GM18502 (cell line): ENCODE data around the gene MYEOV.

Experiments used
- ATAC-seq: cut with Tn5 transposase; IDR thresholded peaks from one replicate; pipeline ENCODE4 v1.9.1; 2021; ENCODE audit warnings: mild to moderate bottlenecking; ENCODE audit not compliant: unreplicated experiment, poor library complexity

MYEOV gene

DNA sequence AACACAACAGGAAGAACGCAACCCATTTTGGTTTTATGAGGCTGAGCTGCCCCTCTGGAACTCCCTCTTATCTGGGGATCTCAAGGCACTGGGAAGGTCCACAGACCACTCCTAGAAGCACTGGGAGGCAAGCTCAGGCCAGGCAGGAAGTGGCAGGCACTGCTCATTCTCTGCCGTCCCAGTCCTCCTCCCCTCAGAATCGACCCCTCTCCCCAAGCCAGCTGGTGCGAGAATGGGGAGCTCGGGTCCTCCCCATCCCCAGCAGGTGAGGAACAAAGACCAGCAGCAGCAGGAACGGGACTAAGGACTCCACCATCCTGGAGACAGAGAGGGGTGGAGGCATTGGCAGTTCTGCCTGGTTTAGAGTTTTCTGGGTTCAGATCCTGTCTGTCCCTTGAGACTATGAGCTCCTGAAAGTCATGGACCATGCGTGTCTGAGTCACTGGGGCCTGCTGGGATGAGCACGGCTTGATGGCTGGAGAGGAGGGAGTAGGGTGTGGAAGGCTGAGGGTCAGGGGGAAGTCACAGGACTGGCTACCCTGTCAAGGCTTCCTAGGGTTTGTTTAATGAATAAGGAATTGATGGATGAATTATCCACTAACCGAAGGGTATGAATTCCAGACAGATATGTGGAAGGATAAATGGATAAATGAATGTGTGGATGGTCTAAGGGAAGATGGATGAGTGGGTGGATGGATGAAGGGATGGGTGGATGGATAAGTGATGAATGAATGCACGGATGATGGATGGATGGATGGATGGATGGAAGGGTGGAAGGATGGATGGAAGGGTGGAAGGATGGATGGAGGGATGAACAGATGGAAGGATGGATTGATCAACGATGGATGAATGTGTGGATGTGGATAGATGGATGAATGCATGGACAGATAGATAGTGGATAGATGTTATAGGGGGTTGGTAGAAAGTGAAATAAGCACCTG, 6.4 kb downstream of the MYEOV start:
- ATAC-seq, result no peak

DNA sequence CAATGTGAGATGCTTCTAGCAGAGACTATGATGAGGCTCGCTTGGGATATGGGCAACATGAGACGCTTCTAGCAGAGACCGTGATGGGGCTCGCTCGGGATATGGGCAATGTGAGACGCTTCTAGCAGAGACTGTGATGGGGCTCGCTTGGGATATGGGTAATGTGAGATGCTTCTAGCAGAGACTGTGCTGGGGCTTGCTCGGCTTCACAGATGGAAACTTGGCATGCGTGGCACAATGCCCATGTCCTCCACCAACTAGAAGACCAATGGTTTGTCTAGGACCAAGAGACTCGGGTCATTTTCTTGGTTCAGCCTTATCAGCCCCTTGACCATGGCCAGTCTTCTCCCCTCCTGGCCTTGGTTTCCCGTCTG, 7.1 kb downstream of the MYEOV start:
- ATAC-seq, result no peak

DNA sequence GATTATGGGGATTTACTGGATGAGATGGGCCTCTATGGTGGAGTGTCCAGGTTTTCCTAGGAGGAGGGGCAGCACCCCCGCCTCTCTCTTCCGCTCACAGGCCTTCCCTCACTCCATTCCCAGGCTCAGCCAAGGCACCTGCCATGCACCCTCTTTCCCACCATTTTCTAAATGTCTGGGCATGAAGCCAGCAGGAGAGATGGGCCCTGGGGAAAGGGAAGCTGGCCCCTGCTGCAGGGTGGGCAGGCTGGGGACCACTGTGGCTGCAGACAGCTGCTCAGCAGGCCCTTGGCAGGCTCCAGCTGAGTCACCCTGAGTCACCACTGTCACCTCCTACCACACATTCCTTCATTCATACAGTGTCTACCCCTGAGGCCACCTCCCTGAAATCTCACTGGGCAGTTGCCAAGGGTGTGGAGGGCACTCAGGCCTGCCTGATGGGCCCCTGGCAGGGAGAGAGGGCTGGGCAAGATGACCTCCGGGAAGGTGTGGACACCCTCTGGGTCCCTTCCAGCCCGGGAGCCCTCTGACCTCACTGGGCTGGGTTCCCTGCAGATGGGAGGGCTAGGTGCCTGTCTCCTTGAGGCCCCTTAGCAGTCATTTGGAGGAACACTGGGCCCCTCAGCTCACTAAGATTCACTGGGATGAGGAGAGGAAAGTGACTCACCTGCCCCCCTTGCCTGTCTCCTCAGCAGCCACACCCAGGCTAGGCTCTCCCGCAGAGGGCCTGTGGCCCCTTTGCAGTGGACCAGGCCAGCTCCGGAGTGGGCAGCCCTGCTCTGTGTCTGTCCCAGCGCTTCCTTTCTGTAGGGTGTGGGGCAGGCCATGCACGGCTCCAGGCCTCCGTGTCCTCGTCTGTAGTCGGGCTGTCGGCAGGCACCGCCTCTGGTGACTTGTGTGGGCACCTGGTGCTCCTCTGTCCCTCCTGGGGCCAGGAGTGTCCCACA, 7.8 kb downstream of the MYEOV start:
- no peak for ATAC-seq

GRCh38 chr11:69302447-69303020, 8.6 kb downstream of the MYEOV start:
- no peak for ATAC-seq

- ATAC-seq, result no peak
Observed at GRCh38 chr11:69303427-69303826, 9.5 kb downstream of the MYEOV start.

DNA sequence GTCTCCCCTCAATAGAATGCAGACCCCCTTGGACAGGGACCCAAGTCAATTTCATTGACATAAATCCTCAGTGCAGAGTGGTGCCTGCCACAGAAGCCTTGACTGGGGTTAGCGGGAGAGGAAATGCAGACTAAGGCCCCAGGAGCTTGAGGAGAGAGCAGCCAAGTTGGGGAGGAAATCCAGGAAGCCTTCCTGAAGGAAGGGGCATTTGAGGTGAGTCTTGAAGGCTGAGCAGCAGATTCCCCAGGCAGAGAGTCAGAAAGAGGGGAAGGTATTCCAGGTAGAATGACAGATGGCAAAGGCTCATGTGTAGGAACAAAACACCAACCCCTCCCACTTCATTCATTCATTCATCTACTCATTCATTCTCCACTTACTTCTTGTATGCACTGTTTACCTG, 10.3 kb downstream of the MYEOV start:
- no peak for ATAC-seq

DNA sequence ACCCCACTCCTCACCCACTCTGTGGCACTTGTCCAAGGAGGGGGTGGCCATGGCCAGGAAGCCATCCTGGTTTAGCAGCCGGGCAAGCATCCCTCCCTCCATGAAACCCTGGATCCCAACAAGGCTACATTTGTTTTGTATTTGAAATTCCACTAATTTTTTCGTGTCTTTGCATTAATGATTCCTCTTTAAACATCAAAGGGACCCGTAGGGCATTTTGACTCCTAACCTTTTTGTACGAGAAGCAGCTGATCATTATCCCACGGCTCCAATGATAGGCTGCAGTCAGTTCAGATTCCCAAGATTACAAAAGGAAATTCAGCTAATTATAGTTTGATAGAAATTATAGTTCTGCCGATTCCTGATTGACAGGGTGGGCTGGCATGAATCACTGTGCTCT, 10.7 kb downstream of the MYEOV start:
- no peak for ATAC-seq

GRCh38 chr11:69305885-69306540, 12.1 kb downstream of the MYEOV start:
- no peak for ATAC-seq

DNA sequence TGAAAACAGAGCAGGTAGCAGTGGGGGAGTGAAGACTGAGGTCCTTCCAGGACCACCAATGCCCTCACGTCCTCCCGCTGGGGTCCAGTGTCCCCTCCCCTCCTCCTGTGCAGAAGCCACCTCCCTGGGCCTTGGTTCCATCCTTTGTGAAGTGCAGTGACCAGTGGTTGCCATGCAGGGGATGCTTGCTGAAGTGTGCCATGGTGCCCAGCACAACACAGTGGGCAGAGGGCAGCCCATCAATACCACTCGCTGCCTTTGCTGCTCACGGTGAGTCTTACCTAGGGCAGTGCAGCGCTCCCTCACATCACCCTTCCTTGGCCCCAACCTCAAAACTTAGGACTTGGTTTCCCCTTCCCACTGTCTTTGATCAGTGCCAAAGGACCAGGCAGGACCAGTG, 12.9 kb downstream of the MYEOV start:
- ATAC-seq, result no peak

GRCh38 chr11:69307421-69307820, 13.5 kb downstream of the MYEOV start:
- no peak for ATAC-seq

DNA sequence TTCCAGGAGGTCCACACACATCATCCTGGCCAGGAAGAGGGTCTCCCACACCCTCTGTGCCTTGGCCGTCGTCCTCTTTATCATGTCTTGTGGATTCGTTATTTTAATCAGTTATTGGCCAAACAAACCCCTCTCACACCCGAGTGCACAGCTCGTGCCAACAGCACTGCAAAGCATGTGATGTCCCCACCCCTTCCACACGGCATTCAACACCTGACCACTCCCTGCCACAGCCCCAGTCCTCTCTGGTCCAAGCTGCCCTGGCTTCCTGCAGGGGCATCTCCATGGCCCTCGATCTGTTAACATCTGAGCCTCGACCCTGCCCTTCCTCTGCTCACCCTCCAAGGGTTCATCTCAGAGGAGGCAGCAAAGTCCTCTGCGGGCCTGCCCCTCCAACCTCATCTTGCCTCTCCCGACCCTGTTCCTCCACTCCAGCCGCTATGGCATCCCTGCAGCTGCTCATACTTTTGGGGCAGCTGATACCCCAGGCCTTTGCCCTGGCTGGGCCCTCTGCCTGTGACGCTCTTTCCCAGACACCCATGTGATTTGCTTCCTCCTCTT, 14.0 kb downstream of the MYEOV start:
- no peak for ATAC-seq

GRCh38 chr11:69308491-69308911, 14.5 kb downstream of the MYEOV start:
- no peak for ATAC-seq

DNA sequence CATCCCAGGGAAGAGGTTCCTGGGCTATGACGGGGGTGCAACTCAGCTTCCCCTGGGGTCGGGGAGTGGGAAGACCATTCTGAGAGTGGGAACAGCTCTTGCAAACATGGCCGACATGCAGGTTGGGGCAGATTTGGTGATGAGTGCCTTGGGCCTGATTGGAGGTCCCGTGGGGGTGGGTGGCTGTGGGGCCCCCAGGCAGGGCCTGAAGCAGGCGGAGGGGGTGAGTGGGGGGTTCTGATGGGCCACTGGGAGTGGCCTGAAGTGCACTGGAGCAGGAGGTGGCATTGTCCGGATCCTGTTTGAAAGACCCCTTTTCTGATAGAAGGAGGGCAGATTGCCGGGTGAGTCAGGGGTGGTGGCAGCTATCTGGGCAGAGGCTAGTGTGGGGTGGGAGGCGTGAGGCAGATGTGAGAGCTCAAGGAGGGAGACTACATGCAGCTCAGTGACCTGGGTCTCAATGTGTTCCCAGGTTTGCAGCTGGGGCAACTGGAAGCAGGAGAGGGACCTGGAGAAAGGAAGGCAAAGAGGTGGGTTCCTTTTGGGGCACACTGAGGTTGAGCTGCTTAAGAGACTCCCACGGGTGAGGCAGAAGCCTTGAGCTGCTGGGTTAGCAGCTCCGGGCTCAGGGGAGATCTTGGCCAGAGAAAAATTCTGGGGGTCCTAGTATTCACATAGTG, 15.1 kb downstream of the MYEOV start:
- ATAC-seq, result no peak

GRCh38 chr11:69309631-69310280, 15.8 kb downstream of the MYEOV start:
- no peak for ATAC-seq

GRCh38 chr11:69310351-69310750, 16.4 kb downstream of the MYEOV start:
- ATAC-seq, result no peak

DNA sequence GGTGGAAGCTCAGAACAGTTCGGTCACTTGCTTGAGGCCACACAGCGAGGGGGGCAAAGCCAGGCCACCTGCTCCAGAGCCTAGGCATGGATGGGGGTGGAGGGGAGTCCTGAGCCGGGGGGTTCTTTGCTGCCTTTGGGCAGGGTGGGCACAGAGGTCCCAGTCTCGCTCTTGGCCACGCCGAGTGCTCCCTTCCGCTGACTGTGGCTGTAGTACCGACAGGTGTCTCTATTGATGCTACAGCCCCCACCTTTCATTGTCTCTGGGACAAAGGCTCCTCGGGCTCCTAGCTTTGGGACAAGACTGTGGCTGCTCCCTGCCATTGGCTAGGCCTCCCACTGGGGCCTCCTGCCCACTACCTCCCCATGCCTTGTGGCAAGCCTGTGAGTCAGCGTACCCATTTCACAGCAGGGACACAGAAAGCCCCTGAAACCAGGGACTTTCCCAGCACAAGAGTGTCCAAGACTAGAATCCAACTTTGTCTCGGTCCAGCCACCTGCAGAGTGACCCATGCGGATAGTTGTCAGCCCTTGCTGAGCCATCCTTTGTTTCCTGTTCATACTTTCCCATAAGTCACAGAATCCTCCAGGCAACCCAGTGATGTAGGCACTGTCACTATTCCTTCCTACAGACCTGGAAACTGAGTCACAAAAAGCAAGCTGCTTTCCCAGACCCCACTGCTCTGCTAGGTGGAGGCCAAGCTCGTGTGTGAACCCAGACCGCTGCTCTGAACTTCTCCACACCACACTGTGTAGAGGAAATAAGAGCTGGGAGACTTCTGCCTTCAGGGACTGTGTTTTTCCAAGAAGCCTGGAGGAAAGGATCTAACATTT, 17.2 kb downstream of the MYEOV start:
- no peak for ATAC-seq

DNA sequence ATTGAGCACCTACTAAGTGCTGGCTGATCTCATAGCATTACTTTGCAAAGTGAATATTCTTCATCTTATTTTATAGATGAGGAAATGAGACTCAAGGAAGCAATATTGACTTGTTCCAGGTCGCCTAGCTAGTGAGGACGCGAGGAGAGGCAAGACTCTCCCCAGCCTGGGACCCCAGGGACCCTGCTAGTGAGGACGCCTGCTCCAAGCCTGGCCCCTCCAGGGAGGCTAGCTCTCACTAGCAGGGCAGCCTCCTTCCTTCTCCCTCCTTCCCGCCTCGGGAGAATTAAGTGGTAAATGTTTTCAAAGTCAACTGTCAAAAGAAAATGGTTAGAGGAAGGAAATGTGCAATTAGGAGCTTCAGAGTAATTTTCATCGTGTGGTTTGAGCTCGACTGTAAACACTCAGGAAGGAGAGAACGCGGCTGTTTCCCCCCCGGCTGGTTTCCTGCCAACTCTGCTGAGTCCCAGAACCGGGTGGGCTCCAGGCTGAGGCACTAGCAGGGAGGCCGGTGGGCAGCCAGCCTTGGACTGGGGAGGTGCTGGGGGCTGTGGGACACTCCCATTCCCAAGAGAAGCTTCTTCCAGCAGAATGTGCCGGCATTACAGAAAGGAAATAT, 17.9 kb downstream of the MYEOV start:
- ATAC-seq, result no peak
